A549 treated with Hydrocortisone at 1 μM for 4 hours (cell line): Measurements from ENCODE around the gene ZNF735. TPM values are rescaled to one million over a fixed set of nuclear protein-coding genes. Genes with fewer than 3 reads are reported as not detected.

Experiments
- total RNA-seq: library from RNA; stranded (reverse); fragments of 200-300 nt; extraction: Qiagen RNA extraction; gene quantifications from 5 replicates; pipeline ENCODE4 v1.2.3, GENCODE V29; 2022

The ZNF735 gene
- not detected in 5 replicates for total RNA-seq

DNA sequence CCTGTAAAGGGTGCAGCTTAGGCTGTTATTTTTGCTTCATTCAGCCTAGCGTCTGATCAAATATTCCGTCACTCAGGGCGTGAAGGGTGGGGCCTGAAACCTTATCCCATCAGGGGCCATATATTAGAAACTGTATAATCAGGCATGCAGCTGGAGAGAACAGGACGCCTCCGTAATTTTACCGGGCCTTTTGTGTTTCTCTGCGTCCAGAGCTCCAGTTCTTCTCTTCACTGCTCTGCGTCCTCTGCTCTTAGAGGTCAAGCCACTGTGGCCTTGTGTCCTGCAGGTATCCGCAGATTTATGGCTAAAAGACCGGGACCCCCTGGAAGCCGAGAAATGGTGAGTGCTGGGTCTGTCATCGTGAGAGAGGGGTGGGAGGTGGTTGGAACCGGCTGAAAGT, at the start of gene ZNF735:
TSS of gene ZNF735 (plus strand) at position 301 of the 400 bp plus-strand sequence. CDS start at position 301, 0 bp downstream.

DNA sequence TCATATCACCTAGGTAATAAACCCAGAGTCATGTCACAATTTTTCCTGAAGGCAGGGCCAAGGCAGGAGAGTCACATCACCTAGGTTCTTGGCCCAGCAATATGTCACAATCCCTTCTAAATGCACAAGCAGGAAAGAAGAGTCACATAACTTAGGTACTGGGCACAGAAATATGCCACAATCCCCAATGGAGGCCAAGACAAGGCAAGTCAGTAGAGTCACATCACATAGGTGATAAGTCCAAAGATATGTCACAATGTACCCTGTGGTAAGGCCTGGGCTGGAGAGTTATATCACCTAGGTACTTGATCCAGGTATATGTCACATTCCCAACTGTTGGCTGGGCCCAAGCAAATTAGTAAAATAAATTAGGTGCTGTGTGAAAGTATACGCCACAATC, 21.2 kb downstream of the ZNF735 start, which contains the start of gene ZNF679:
TSS of gene ZNF679 (plus strand) at position 301 of the 400 bp plus-strand sequence. CDS start 20,644 bp downstream, outside the sequence.

Other genes with a start within 250 kb of the ZNF735 start
- not detected in 5 replicates for gene ZNF722, start 208.4 kb upstream of the ZNF735 start, total RNA-seq
- not detected in 5 replicates for gene ZNF727, start 161.8 kb upstream of the ZNF735 start, total RNA-seq
- not detected in 5 replicates for gene ZNF679, start 21.3 kb downstream of the ZNF735 start, total RNA-seq
- 0.06 to 0.07 TPM in 2 of 5 replicates, not detected in the others for gene ZNF736, start 106.8 kb downstream of the ZNF735 start, total RNA-seq